ENCODE data around the gene KDM1A.

- no peak for TF ChIP-seq POLR2AphosphoS5 (IDR thresholded peaks at IDR 0.05)
- TF ChIP-seq CTCF (IDR thresholded peaks at IDR 0.05 in 8 of 11, conservative IDR thresholded peaks at IDR 0.05 in 3 of 11): no peak
These were observed 47.5 kb upstream of the KDM1A start for GRCh38 chr1:22971611-22972405.
